GM18526 (cell line): Measurements from ENCODE around the gene GALNT2.

Experiments used
- POLR2A ChIP-seq: IDR thresholded peaks from 3 replicates; pipeline ENCODE4 v1.6.1; 2011; ENCODE audit not compliant: insufficient read length; ENCODE audit errors: extremely low read depth

GALNT2 gene

GRCh38 chr1:230224101-230224960, 157.3 kb downstream of the GALNT2 start:
- TF ChIP-seq POLR2A: no peak

GRCh38 chr1:230226007-230226800, 159.2 kb downstream of the GALNT2 start:
- TF ChIP-seq POLR2A: no peak

GRCh38 chr1:230226814-230227213, 159.8 kb downstream of the GALNT2 start:
- no peak for TF ChIP-seq POLR2A

- TF ChIP-seq POLR2A: no peak
Observed at GRCh38 chr1:230228236-230228897, 161.3 kb downstream of the GALNT2 start.

- no peak for TF ChIP-seq POLR2A
Observed at GRCh38 chr1:230230273-230230672, 163.2 kb downstream of the GALNT2 start.

- no peak for TF ChIP-seq POLR2A
Observed at GRCh38 chr1:230230948-230231773, 164.1 kb downstream of the GALNT2 start.

- TF ChIP-seq POLR2A: no peak
Observed at GRCh38 chr1:230231774-230232145, 164.7 kb downstream of the GALNT2 start.

GRCh38 chr1:230232371-230232771, 165.3 kb downstream of the GALNT2 start:
- no peak for TF ChIP-seq POLR2A

- TF ChIP-seq POLR2A: no peak
Observed at GRCh38 chr1:230233786-230234185, 166.7 kb downstream of the GALNT2 start.

GRCh38 chr1:230235876-230236275, 168.8 kb downstream of the GALNT2 start:
- no peak for TF ChIP-seq POLR2A

GRCh38 chr1:230236301-230237008, 169.4 kb downstream of the GALNT2 start:
- no peak for TF ChIP-seq POLR2A

- no peak for TF ChIP-seq POLR2A
Observed at GRCh38 chr1:230237009-230237370, 170.0 kb downstream of the GALNT2 start.

- no peak for TF ChIP-seq POLR2A
Observed at GRCh38 chr1:230237805-230238204, 170.8 kb downstream of the GALNT2 start.

GRCh38 chr1:230240446-230241086, 173.5 kb downstream of the GALNT2 start:
- no peak for TF ChIP-seq POLR2A
